Measurements from ENCODE around the gene PPP3R2. TPM values are rescaled to one million over a fixed set of nuclear protein-coding genes. Genes with fewer than 3 reads are reported as not detected.
"Not testable (repeated sequence)": the region's sequence is repeated elsewhere in the genome, so short reads cannot be mapped to it uniquely, and the experiment has no call there.

PPP3R2 gene
- total RNA-seq, 2 experiments from 2014 or later: not detected

DNA sequence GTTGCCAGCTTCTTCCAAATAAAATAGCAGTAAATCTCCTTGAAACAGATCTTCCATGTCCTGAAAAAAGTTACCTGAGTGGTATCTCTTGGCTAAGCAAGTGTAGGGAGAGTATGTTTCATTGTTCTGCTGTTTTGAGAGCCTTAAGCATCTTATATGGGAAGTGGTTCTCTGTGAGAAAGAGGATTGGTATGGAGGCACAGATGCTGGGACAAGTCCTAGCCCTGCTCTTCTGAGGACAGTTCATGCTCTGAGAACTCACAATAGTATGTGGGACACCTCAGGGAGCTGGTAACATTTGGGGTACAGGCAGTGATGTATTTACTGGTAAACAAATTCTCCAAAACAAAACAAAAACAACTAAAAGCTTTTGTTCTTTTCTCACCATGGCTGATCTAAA is 2.0 kb downstream of the PPP3R2 start:
- POLR2A ChIA-PET: no interaction called here
- no peaks in the 10 kb centered on the region for H3K36me3 Mint-ChIP-seq (ENCODE audit: low read depth)
- no peaks in the 10 kb centered on the region for H3K27me3 ChIP-seq (ENCODE audit: control insufficient read depth in 1 of 2, insufficient read depth in 2 of 2, low read length in 2 of 2)
- H3K4me1 Mint-ChIP-seq (ENCODE audit: low read depth): no peaks in the 10 kb centered on the region
- CTCF ChIA-PET: no interaction called here
- H3K4me3 Mint-ChIP-seq: no peak overlapping the region
- H3K27ac Mint-ChIP-seq: no peak overlapping the region
- ATAC-seq (ENCODE audit: poor library complexity): no peak
- H3K9me3 ChIP-seq (ENCODE audit: control insufficient read depth in 1 of 2, insufficient read depth in 1 of 2, low read length in 2 of 2): no peaks in the 10 kb centered on the region
- H3K27ac ChIP-seq (ENCODE audit: low read depth in 1 of 2, low read length in 2 of 2): no peak overlapping the region
- H3K36me3 ChIP-seq (ENCODE audit: insufficient read depth, low read length): no peaks in the 10 kb centered on the region
- H3K4me3 ChIP-seq (ENCODE audit: low read length): no peak overlapping the region
- TF ChIP-seq, protein P1, sequence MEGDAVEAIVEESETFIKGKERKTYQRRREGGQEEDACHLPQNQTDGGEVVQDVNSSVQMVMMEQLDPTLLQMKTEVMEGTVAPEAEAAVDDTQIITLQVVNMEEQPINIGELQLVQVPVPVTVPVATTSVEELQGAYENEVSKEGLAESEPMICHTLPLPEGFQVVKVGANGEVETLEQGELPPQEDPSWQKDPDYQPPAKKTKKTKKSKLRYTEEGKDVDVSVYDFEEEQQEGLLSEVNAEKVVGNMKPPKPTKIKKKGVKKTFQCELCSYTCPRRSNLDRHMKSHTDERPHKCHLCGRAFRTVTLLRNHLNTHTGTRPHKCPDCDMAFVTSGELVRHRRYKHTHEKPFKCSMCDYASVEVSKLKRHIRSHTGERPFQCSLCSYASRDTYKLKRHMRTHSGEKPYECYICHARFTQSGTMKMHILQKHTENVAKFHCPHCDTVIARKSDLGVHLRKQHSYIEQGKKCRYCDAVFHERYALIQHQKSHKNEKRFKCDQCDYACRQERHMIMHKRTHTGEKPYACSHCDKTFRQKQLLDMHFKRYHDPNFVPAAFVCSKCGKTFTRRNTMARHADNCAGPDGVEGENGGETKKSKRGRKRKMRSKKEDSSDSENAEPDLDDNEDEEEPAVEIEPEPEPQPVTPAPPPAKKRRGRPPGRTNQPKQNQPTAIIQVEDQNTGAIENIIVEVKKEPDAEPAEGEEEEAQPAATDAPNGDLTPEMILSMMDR (IDR thresholded peaks at IDR 0.05): no peak
- DNase-seq: no peak
- no peaks in the 10 kb centered on the region for H3K4me1 ChIP-seq (ENCODE audit: insufficient read depth, low read length)
- no peaks in the 10 kb centered on the region for H3K27me3 Mint-ChIP-seq
- intact Hi-C loops (cut with DNase I, micrococcal nuclease): no loop called here
- H3K9me3 Mint-ChIP-seq: no peaks in the 10 kb centered on the region

- no peaks in the 10 kb centered on the region for H3K27me3 Mint-ChIP-seq
- intact Hi-C loops (cut with DNase I, micrococcal nuclease): no loop called here
- TF ChIP-seq, protein P1 (IDR thresholded peaks at IDR 0.05): no peak
- H3K9me3 Mint-ChIP-seq: no peaks in the 10 kb centered on the region
- H3K4me1 ChIP-seq (ENCODE audit: insufficient read depth, low read length): no peaks in the 10 kb centered on the region
- no peak overlapping the region for H3K27ac ChIP-seq (ENCODE audit: low read depth in 1 of 2, low read length in 2 of 2)
- CTCF ChIA-PET: no interaction called here
- H3K4me3 Mint-ChIP-seq: no peak overlapping the region
- POLR2A ChIA-PET: no interaction called here
- no peak overlapping the region for H3K4me3 ChIP-seq (ENCODE audit: low read length)
- DNase-seq (no peak), ATAC-seq (ENCODE audit: poor library complexity) (no peak)
- H3K36me3 Mint-ChIP-seq (ENCODE audit: low read depth): no peaks in the 10 kb centered on the region
- H3K36me3 ChIP-seq (ENCODE audit: insufficient read depth, low read length): no peaks in the 10 kb centered on the region
- H3K9me3 ChIP-seq (ENCODE audit: control insufficient read depth in 1 of 2, insufficient read depth in 1 of 2, low read length in 2 of 2): no peaks in the 10 kb centered on the region
- no peaks in the 10 kb centered on the region for H3K27me3 ChIP-seq (ENCODE audit: control insufficient read depth in 1 of 2, insufficient read depth in 2 of 2, low read length in 2 of 2)
- no peaks in the 10 kb centered on the region for H3K4me1 Mint-ChIP-seq (ENCODE audit: low read depth)
- H3K27ac Mint-ChIP-seq: no peak overlapping the region
Measured at GRCh38 chr9:101591787-101592446, 2.9 kb downstream of the PPP3R2 start.

GRCh38 chr9:101590901-101591300 is 3.9 kb downstream of the PPP3R2 start:
- H3K27ac Mint-ChIP-seq: no peak overlapping the region
- Histone ChIP-seq H3K9me3 (ENCODE audit: control insufficient read depth in 1 of 2, insufficient read depth in 1 of 2, low read length in 2 of 2) (no peaks in the 10 kb centered on the region), H3K4me3 (ENCODE audit: low read length) (no peak overlapping the region), H3K4me1 (ENCODE audit: insufficient read depth, low read length) (no peaks in the 10 kb centered on the region), H3K27ac (ENCODE audit: low read depth in 1 of 2, low read length in 2 of 2) (no peak overlapping the region), H3K36me3 (ENCODE audit: insufficient read depth, low read length) (no peaks in the 10 kb centered on the region), H3K27me3 (ENCODE audit: control insufficient read depth in 1 of 2, insufficient read depth in 2 of 2, low read length in 2 of 2) (no peaks in the 10 kb centered on the region)
- intact Hi-C loops (cut with DNase I, micrococcal nuclease): no loop called here
- H3K9me3 Mint-ChIP-seq: no peaks in the 10 kb centered on the region
- no peaks in the 10 kb centered on the region for H3K36me3 Mint-ChIP-seq (ENCODE audit: low read depth)
- POLR2A ChIA-PET: no interaction called here
- TF ChIP-seq, protein P1 (IDR thresholded peaks at IDR 0.05): no peak
- H3K4me1 Mint-ChIP-seq (ENCODE audit: low read depth): no peaks in the 10 kb centered on the region
- no peak overlapping the region for H3K4me3 Mint-ChIP-seq
- no peak for ATAC-seq (ENCODE audit: poor library complexity)
- CTCF ChIA-PET: no interaction called here
- H3K27me3 Mint-ChIP-seq: no peaks in the 10 kb centered on the region
- DNase-seq: no peak

- H3K27me3 Mint-ChIP-seq; H3K27ac Mint-ChIP-seq; DNase-seq; H3K27ac ChIP-seq (ENCODE audit: low read depth in 1 of 2, low read length in 2 of 2); CTCF ChIA-PET; H3K9me3 ChIP-seq (ENCODE audit: control insufficient read depth in 1 of 2, insufficient read depth in 1 of 2, low read length in 2 of 2); H3K4me3 Mint-ChIP-seq; H3K4me1 ChIP-seq (ENCODE audit: insufficient read depth, low read length); H3K4me1 Mint-ChIP-seq (ENCODE audit: low read depth); POLR2A ChIA-PET; H3K36me3 ChIP-seq (ENCODE audit: insufficient read depth, low read length); H3K4me3 ChIP-seq (ENCODE audit: low read length); H3K27me3 ChIP-seq (ENCODE audit: control insufficient read depth in 1 of 2, insufficient read depth in 2 of 2, low read length in 2 of 2); H3K9me3 Mint-ChIP-seq; ATAC-seq (ENCODE audit: poor library complexity); H3K36me3 Mint-ChIP-seq (ENCODE audit: low read depth); intact Hi-C loops (cut with DNase I, micrococcal nuclease): not testable (repeated sequence)
Measured at GRCh38 chr9:101590074-101590473, 4.7 kb downstream of the PPP3R2 start.
